HCT116 (cell line): ENCODE results near the gene CAMTA2. TPM values are rescaled to one million over a fixed set of nuclear protein-coding genes. Genes with fewer than 3 reads are reported as not detected.

Source experiments
- ATAC-seq: fragments of 200-7000 bp; cut with Tn5 transposase; 2 replicates; pipeline ENCODE4 v1.9.1; 2020; ENCODE audit warnings: mild to moderate bottlenecking, moderate library complexity
- BruUV-seq: library from RNA; stranded (reverse); fragments of 400-500 nt; replicated peaks from 2 replicates; lab custom pipeline; 2021; lab: Mats Ljungman, UMichigan
- CTCF ChIA-PET: fragments of 300-600 bp; sonication (Branson Sonifier 250); formaldehyde crosslinking; loops from one replicate; lab custom pipeline; 2021; ENCODE audit warnings: antibody characterized with exemption; lab: Charles Lee
- POLR2A ChIA-PET: fragments of 300-600, 350-600 bp; sonication (Branson Sonifier 250); formaldehyde crosslinking; loops from one replicate; lab custom pipeline; 2021; ENCODE audit warnings: antibody characterized with exemption; lab: Charles Lee
- RAD21 ChIA-PET, 2 experiments: fragments of 300-600 bp; sonication (Branson Sonifier 250); formaldehyde crosslinking; loops; one replicate each; lab custom pipeline; 2023; ENCODE audit warnings: low total read pairs in 2 of 2; ENCODE audit not compliant: uncharacterized antibody in 2 of 2, unreplicated experiment in 2 of 2, low non-redundant PET in 1 of 2; lab: Charles Lee
- DNase-seq: peaks from one replicate; pipeline ENCODE4 v3.0.0-alpha.2; 2010; ENCODE audit warnings: low read depth, low spot score
- H2AFZ ChIP-seq: fragments of 200-600 bp; shearing (Covaris generic), sonication (generic); 2 replicates; pipeline ENCODE4 v1.6.1; 2017; ENCODE audit warnings: low read depth, mixed run types, mixed read lengths, antibody characterized with exemption, low read length; ENCODE audit not compliant: poor library complexity, severe bottlenecking
- H3K27ac ChIP-seq: 2 replicates; pipeline ENCODE4 v1.5.1; 2012; ENCODE audit warnings: low read depth, low read length
- H3K27me3 ChIP-seq: fragments of 200-600 bp; sonication (generic); 2 replicates; pipeline ENCODE4 v1.6.1; 2016; ENCODE audit warnings: mixed run types, low read length, mixed read lengths; ENCODE audit not compliant: insufficient read depth
- H3K36me3 ChIP-seq, 2 experiments: fragments of 200-500 bp in 1 of 2; fragments of 200-600 bp in 1 of 2; sonication (Bioruptor generic) in 1 of 2; sonication (generic) in 1 of 2; 2 replicates each; pipeline versions ENCODE4 v1.5.1 to v1.6.1; 2014 to 2016; ENCODE audit warnings: low read length in 2 of 2, inconsistent platforms in 1 of 2, mixed read lengths in 1 of 2, mixed run types in 1 of 2; ENCODE audit not compliant: insufficient read depth in 2 of 2, control insufficient read depth in 1 of 2
- H3K4me1 ChIP-seq, 2 experiments: fragments of 200-600 bp in 1 of 2; sonication (generic) in 1 of 2; 2 replicates each; pipeline versions ENCODE4 v1.5.1 to v1.6.1; 2012 to 2017; ENCODE audit warnings: low read length in 2 of 2, inconsistent platforms in 1 of 2, mild to moderate bottlenecking in 1 of 2, mixed read lengths in 1 of 2, mixed run types in 1 of 2, moderate library complexity in 1 of 2; ENCODE audit not compliant: insufficient read depth in 2 of 2, control insufficient read depth in 1 of 2
- H3K4me2 ChIP-seq: fragments of 200-600 bp; sonication (generic); 2 replicates; pipeline ENCODE4 v1.6.1; 2017; ENCODE audit warnings: mixed run types, low read length, mixed read lengths
- H3K4me3 ChIP-seq, 2 experiments: fragments of 200-600 bp in 1 of 2; sonication (generic) in 1 of 2; replicated peaks in 1 of 2; 2 replicates each; pipeline ENCODE4 v1.5.1; 2011 to 2016; ENCODE audit warnings: low read length in 2 of 2, control low read depth in 1 of 2, low read depth in 1 of 2, mild to moderate bottlenecking in 1 of 2, mixed read lengths in 1 of 2, mixed run types in 1 of 2
- H3K79me2 ChIP-seq: fragments of 200-600 bp; sonication (generic); 2 replicates; pipeline ENCODE4 v1.6.1; 2017; ENCODE audit warnings: mild to moderate bottlenecking, mixed run types, low read length, moderate library complexity, mixed read lengths; ENCODE audit not compliant: insufficient read depth
- H3K9ac ChIP-seq: fragments of 200-600 bp; sonication (generic); 2 replicates; pipeline ENCODE4 v1.6.1; 2016; ENCODE audit warnings: low read length, mixed read lengths
- H3K9me2 ChIP-seq: fragments of 200-600 bp; sonication (generic), shearing (Covaris generic); 2 replicates; pipeline ENCODE4 v1.6.1; 2017; ENCODE audit warnings: mixed run types, mild to moderate bottlenecking, moderate library complexity; ENCODE audit not compliant: insufficient read depth
- H3K9me3 ChIP-seq, 2 experiments: fragments of 200-500 bp in 1 of 2; fragments of 200-600 bp in 1 of 2; sonication (Bioruptor generic) in 1 of 2; sonication (generic) in 1 of 2; 2 replicates each; pipeline ENCODE4 v1.6.1; 2014 to 2017; ENCODE audit warnings: low read length in 2 of 2, mixed read lengths in 2 of 2, inconsistent platforms in 1 of 2, low read depth in 1 of 2, mild to moderate bottlenecking in 1 of 2, mixed run types in 1 of 2, moderate library complexity in 1 of 2; ENCODE audit not compliant: control insufficient read depth in 1 of 2, insufficient read depth in 1 of 2
- H4K20me1 ChIP-seq: fragments of 200-600 bp; sonication (generic), shearing (Covaris generic); 2 replicates; pipeline ENCODE4 v1.6.1; 2017; ENCODE audit warnings: mixed run types, mild to moderate bottlenecking, moderate library complexity; ENCODE audit not compliant: insufficient read depth
- CBX3 ChIP-seq: IDR thresholded peaks from 2 replicates; pipeline ENCODE4 v1.6.1; 2012; ENCODE audit warnings: low read depth
- CEBPB ChIP-seq: IDR thresholded peaks from 2 replicates; pipeline ENCODE4 v1.6.1; 2012; ENCODE audit warnings: low read depth
- EGR1 ChIP-seq: IDR thresholded peaks from 2 replicates; pipeline ENCODE4 v1.6.1; 2012; ENCODE audit warnings: low read depth
- ELF1 ChIP-seq: IDR thresholded peaks from 2 replicates; pipeline ENCODE4 v1.6.1; 2012; ENCODE audit warnings: low read depth, borderline replicate concordance
- EZH2 ChIP-seq: fragments of 200-600 bp; sonication (generic); IDR thresholded peaks from 2 replicates; pipeline ENCODE4 v1.6.1; 2017; ENCODE audit warnings: antibody characterized with exemption, mixed run types
- EZH2phosphoT487 ChIP-seq: fragments of 200-600 bp; IDR thresholded peaks from 2 replicates; pipeline ENCODE4 v1.6.1; 2018; ENCODE audit warnings: antibody characterized with exemption, borderline replicate concordance
- FOSL1 ChIP-seq: IDR thresholded peaks from 2 replicates; pipeline ENCODE4 v1.6.1; 2012; ENCODE audit warnings: low read depth
- JUND ChIP-seq: IDR thresholded peaks from 2 replicates; pipeline ENCODE4 v1.6.1; 2012
- POLR2A ChIP-seq: IDR thresholded peaks from 2 replicates; pipeline ENCODE4 v1.7.0; 2011; ENCODE audit warnings: borderline replicate concordance; ENCODE audit not compliant: insufficient read depth, insufficient read length; ENCODE audit errors: extremely low read depth
- POLR2AphosphoS5 ChIP-seq: IDR thresholded peaks from 2 replicates; pipeline ENCODE4 v1.6.1; 2011; ENCODE audit warnings: mild to moderate bottlenecking, low read depth, low read length, moderate library complexity
- RAD21 ChIP-seq: IDR thresholded peaks from 2 replicates; pipeline ENCODE4 v1.6.1; 2012; ENCODE audit warnings: low read depth, mild to moderate bottlenecking
- SIN3A ChIP-seq: IDR thresholded peaks from 2 replicates; pipeline ENCODE4 v1.6.1; 2012; ENCODE audit warnings: low read depth
- SRF ChIP-seq: IDR thresholded peaks from 2 replicates; pipeline ENCODE4 v1.6.1; 2012; ENCODE audit warnings: low read depth
- TCF7L2 ChIP-seq: IDR thresholded peaks from 2 replicates; pipeline ENCODE4 v1.7.0; 2011; ENCODE audit warnings: borderline replicate concordance, inconsistent platforms; ENCODE audit not compliant: insufficient read depth, insufficient read length; ENCODE audit errors: extremely low read depth
- ZNF274 ChIP-seq: fragments of 200-500 bp; sonication (Bioruptor generic); IDR thresholded peaks from 2 replicates; pipeline ENCODE4 v1.6.1; 2014; ENCODE audit warnings: mild to moderate bottlenecking, low read depth, low read length, inconsistent platforms
- intact Hi-C: fragments of 100-400 bp; cut with micrococcal nuclease; formaldehyde crosslinking; loops from 2 replicates; pipeline ENCODE4 v1.10.0; 2022
- total RNA-seq: library from RNA; stranded (reverse); gene quantifications from one replicate; pipeline ENCODE4 v1.2.1, GENCODE V29; 2021; ENCODE audit not compliant: unreplicated experiment
- TF ChIP-seq, protein P1 (sequence below): IDR thresholded peaks from 2 replicates; pipeline ENCODE4 v1.6.1; 2012; ENCODE audit warnings: low read depth
- TF ChIP-seq, protein P2 (sequence below): IDR thresholded peaks from 2 replicates; pipeline ENCODE4 v1.6.1; 2012
- TF ChIP-seq, protein P3 (sequence below): IDR thresholded peaks from 2 replicates; pipeline ENCODE4 v1.6.1; 2012

Gene CAMTA2
- total RNA-seq, 1 experiment from 2014 or later: 37.8 TPM

DNA sequence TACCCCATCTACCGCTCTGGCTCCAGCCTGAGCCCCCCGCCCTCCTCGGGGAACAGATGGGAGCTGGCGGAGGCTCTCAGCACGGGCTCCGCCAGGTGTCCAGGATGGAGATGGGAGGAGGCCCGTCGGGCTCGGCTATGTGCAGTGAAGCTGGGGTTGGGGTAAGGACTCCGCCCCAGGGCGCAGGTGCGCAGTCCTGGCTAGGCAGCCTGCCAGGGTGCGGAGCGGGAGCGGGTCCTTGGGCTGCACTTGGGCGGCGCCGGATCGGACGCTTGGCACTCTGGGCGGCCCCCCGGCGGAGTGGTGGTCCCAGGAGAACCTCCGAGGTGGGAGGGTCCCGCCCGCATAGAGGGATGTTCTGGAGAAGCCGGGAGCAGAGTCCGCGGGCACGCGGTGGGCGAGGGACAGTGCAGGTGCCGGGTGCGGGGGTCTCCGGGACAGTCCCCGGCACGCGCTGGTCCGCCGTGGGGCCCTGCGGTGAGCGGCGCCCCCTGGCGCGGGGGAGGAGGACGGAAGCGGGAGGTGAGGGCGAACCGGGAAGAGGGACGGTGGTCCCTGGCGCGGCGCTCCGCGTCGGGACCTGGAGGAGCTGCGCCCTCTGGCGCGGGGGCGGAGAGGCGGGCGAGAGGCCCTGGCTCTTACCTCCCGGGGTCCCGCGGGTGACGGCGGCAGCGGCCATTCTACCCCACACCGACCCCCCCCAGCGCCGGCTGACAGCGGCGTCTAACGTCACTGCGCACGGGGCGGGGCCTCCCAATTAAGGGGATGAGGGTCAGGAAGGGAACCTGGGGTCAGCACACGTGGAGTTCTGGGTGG lies at the start of gene CAMTA2 (continued):
- TF ChIP-seq, protein P1, sequence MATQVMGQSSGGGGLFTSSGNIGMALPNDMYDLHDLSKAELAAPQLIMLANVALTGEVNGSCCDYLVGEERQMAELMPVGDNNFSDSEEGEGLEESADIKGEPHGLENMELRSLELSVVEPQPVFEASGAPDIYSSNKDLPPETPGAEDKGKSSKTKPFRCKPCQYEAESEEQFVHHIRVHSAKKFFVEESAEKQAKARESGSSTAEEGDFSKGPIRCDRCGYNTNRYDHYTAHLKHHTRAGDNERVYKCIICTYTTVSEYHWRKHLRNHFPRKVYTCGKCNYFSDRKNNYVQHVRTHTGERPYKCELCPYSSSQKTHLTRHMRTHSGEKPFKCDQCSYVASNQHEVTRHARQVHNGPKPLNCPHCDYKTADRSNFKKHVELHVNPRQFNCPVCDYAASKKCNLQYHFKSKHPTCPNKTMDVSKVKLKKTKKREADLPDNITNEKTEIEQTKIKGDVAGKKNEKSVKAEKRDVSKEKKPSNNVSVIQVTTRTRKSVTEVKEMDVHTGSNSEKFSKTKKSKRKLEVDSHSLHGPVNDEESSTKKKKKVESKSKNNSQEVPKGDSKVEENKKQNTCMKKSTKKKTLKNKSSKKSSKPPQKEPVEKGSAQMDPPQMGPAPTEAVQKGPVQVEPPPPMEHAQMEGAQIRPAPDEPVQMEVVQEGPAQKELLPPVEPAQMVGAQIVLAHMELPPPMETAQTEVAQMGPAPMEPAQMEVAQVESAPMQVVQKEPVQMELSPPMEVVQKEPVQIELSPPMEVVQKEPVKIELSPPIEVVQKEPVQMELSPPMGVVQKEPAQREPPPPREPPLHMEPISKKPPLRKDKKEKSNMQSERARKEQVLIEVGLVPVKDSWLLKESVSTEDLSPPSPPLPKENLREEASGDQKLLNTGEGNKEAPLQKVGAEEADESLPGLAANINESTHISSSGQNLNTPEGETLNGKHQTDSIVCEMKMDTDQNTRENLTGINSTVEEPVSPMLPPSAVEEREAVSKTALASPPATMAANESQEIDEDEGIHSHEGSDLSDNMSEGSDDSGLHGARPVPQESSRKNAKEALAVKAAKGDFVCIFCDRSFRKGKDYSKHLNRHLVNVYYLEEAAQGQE: no peak
- TF ChIP-seq CBX3: no peak
- no peak for TF ChIP-seq EZH2phosphoT487

DNA sequence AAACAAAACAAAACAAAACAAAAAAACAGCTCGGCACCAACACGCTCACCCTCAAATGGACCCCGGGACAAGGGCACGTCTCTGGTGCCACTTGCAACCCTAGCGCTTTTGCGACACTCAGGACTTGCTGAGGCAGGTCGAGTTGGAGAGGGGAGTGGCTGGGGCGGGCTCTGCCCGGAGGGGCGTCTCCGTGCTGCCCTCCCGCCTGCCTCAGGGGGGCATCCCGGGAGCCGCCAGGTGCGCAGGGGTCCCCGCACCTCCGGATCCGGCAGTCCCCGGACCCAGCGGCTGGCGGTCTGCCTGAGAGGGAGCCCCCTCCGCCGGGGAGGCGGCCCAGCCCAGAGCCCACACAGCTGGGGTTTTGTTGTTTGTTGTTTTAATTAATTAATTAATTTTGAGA lies 47.8 kb upstream of the CAMTA2 start, which contains the start of gene SLC52A1:
Gene SLC52A1 (minus strand): TSS at position 112 of the 400 bp plus-strand sequence. CDS start 820 bp downstream, outside the sequence.
- DNase-seq: no peak
- Histone ChIP-seq H3K9ac (no peak within 1 kb of the TSS), H3K36me3 (no peaks in the 10 kb centered on the region), H3K4me3 (no peak within 1 kb of the TSS), H3K4me1 (peaks cover 3 to 11% of the 10 kb centered on the region in 2 experiments; a peak in 3 of 4 replicates), H3K27ac (no peak within 1 kb of the TSS), H2AFZ (no peak within 1 kb of the TSS), H4K20me1 (no peaks in the 10 kb centered on the region), H3K9me3 (0 out of 4 replicates have a peak, but pooled peaks cover 0 to 1% of the 10 kb centered on the region in 2 experiments), H3K4me2 (no peak within 1 kb of the TSS), H3K27me3 (no peaks in the 10 kb centered on the region), H3K9me2 (no peaks in the 10 kb centered on the region), H3K79me2 (no peaks in the 10 kb centered on the region)
- no peak for ATAC-seq
- CTCF ChIA-PET: no interaction called here
- POLR2A ChIA-PET: no interaction called here
- no TSS peak for BruUV-seq
- RAD21 ChIA-PET: no interaction called here
- intact Hi-C loops: no loop called here
- TF ChIP-seq POLR2A: no peak
- TF ChIP-seq RAD21: no peak
- TF ChIP-seq, protein P1: no peak
- TF ChIP-seq ZNF274: no peak
- TF ChIP-seq SIN3A: no peak
- no peak for TF ChIP-seq EGR1
- no peak for TF ChIP-seq CEBPB
- TF ChIP-seq, protein P2, sequence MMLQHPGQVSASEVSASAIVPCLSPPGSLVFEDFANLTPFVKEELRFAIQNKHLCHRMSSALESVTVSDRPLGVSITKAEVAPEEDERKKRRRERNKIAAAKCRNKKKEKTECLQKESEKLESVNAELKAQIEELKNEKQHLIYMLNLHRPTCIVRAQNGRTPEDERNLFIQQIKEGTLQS: no peak
- no peak for TF ChIP-seq FOSL1
- TF ChIP-seq TCF7L2: no peak
- no peak for TF ChIP-seq POLR2AphosphoS5
- TF ChIP-seq JUND: no peak
- TF ChIP-seq, protein P3, sequence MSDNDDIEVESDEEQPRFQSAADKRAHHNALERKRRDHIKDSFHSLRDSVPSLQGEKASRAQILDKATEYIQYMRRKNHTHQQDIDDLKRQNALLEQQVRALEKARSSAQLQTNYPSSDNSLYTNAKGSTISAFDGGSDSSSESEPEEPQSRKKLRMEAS: no peak
- no peak for TF ChIP-seq EZH2
- TF ChIP-seq CBX3: no peak
- TF ChIP-seq SRF: no peak
- no peak for TF ChIP-seq ELF1
